BLaER1 treated with 17β-estradiol and CSF1 and Interleukin-3, amounts not matched to agents 10 nM and 100 nM (cell line): Measurements from ENCODE around the gene CENATAC.
"Not testable (repeated sequence)": the region's sequence is repeated elsewhere in the genome, so short reads cannot be mapped to it uniquely, and the experiment has no call there.

Experiments
- H3K27ac ChIP-seq, 11 experiments: shearing (Covaris generic); formaldehyde crosslinking; 2 replicates each; pipeline ENCODE4 v1.8.1; 2022
- H3K27me3 ChIP-seq, 11 experiments: shearing (Covaris generic); formaldehyde crosslinking; 2 replicates each; pipeline ENCODE4 v1.8.1; 2022
- H3K36me3 ChIP-seq, 11 experiments: shearing (Covaris generic); formaldehyde crosslinking; 2 replicates each; pipeline ENCODE4 v1.8.1; 2022
- H3K4me1 ChIP-seq, 10 experiments: shearing (Covaris generic); formaldehyde crosslinking; 2 replicates each; pipeline ENCODE4 v1.8.1; 2022
- H3K4me2 ChIP-seq, 11 experiments: shearing (Covaris generic); formaldehyde crosslinking; 2 replicates each; pipeline ENCODE4 v1.8.1; 2022
- H3K4me3 ChIP-seq, 10 experiments: shearing (Covaris generic); formaldehyde crosslinking; 2 replicates each; pipeline ENCODE4 v1.8.1; 2022
- H3K9ac ChIP-seq, 11 experiments: shearing (Covaris generic); formaldehyde crosslinking; 2 replicates each; pipeline ENCODE4 v1.8.1; 2022
- H3K9me3 ChIP-seq, 11 experiments: shearing (Covaris generic); formaldehyde crosslinking; replicated peaks in 1 of 11; 2 replicates each; pipeline ENCODE4 v1.8.1; 2022
- H4K20me1 ChIP-seq, 11 experiments: shearing (Covaris generic); formaldehyde crosslinking; 2 replicates each; pipeline ENCODE4 v1.8.1; 2022
- Cebpa-rat ChIP-seq, 11 experiments: shearing (Covaris generic); IDR thresholded peaks; 2 replicates each; pipeline ENCODE4 v1.8.1; 2022

The CENATAC gene

DNA sequence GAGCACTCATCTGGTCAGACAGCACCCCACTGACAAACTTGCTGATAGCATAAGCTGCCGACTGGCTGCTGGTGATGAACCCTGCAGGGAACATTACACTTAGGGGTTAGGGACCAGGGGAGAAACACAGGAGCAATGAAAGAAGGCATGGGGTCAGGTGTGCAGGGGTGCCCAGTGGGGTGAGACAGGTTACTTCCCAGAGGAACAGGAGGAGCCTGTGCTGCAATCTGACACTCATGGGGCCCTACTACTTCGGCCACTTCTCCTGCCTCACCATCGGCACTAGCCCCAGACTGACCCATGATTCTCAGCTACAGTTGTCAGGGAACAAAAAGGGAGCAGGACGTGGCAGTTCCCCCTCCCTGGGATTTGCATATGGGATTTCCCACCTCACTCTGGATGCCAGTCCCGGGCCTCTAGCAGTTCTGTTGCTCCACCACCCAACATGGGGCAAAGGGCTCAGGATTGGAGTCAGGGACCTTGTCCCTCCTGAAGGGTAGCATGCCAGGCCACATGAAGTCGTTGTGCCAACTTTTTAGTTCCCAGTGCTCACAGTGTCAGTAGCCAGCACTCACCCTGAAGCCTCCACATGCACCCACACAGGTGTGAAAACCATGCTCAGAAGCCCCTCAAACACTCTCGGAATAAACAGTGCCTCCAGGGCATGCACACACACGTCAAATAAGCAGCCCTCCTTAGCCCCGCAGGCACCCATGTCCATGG is 30.6 kb downstream of the CENATAC start:
- Histone ChIP-seq H3K27ac (peak overlapping the region in 4 of 11 experiments; percentile 13 to 60 (median 39); a peak in 4 of 22 replicates), H3K4me2 (peak overlapping the region; percentile 87 to 99 (median 96); a peak in 20 of 22 replicates), H3K9ac (peak overlapping the region in 6 of 11 experiments; percentile 75 to 82 (median 80); a peak in 10 of 22 replicates), H3K9me3 (no peaks in the 10 kb centered on the region), H3K27me3 (no peaks in the 10 kb centered on the region), H4K20me1 (peaks cover 0 to 34% (median 9%) of the 10 kb centered on the region in 11 experiments; a peak in 10 of 22 replicates), H3K4me1 (peaks cover 26 to 50% (median 36%) of the 10 kb centered on the region in 10 experiments), H3K4me3 (peak overlapping the region in 3 of 10 experiments; percentile 77 to 84 (median 80); a peak in 3 of 20 replicates), H3K36me3 (peaks cover 33 to 56% (median 46%) of the 10 kb centered on the region in 11 experiments)
- TF ChIP-seq Cebpa-rat (IDR thresholded peaks at IDR 0.05): no peak

DNA sequence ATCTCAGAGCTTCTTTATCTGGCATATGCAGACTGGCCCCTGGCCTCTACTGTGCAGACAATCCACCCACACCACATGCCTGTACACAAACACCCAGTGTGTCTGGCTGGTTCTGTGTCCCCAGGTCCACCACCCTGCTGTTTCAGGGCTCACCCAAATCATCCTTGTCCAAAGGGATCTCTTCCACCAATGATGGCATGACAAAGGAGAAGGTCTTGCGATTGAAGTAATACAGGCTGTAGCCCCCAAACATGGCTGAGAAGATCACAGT is 31.1 kb downstream of the CENATAC start:
- TF ChIP-seq Cebpa-rat (IDR thresholded peaks at IDR 0.05): no peak
- Histone ChIP-seq H4K20me1 (peaks cover 0 to 34% (median 7%) of the 10 kb centered on the region in 11 experiments; a peak in 10 of 22 replicates), H3K4me1 (peaks cover 26 to 45% (median 39%) of the 10 kb centered on the region in 10 experiments), H3K27ac (peak overlapping the region in 4 of 11 experiments; percentile 13 to 60 (median 39); a peak in 4 of 22 replicates), H3K36me3 (peaks cover 28 to 51% (median 41%) of the 10 kb centered on the region in 11 experiments), H3K27me3 (no peaks in the 10 kb centered on the region), H3K9me3 (no peaks in the 10 kb centered on the region), H3K4me3 (peak overlapping the region in 3 of 10 experiments; percentile 77 to 84 (median 80); a peak in 5 of 20 replicates), H3K4me2 (peak overlapping the region; percentile 87 to 99 (median 96); a peak in 21 of 22 replicates), H3K9ac (peak overlapping the region; percentile 69 to 82 (median 80); a peak in 17 of 22 replicates)

DNA sequence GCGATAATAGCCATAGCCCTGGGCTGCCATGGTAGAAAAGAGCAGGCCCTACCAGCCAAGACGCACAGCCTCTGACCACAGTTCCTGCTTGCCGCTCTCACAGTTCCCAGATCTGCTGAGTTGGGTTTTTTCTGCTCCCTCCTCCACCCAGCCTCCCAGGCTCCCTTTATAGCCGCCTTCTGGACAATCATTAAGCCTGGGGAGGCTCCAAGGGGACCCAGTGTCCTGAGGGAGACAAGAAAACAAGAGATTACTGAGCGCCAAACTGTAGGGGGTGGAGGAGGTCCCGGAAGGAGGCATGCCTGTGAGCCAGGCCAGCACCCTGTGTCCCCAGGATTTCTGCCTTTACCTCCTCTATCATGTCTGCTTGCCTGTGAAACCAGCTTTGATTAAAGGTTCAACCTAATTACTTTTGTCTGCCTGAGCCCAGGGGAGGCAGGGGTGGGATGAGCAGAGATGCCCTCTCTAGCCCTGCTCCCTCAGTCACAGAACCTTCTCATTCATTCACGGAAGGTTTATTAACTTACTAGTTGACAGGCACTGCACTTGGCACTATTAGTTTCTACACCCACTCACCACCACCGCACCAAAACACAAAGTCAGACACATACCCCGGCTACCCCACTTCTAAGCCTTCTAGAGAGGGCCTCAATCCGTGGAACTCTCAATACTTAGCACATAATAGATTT is 31.5 kb downstream of the CENATAC start:
- Histone ChIP-seq H3K36me3 (peaks cover 23 to 46% (median 36%) of the 10 kb centered on the region in 11 experiments), H3K27me3 (no peaks in the 10 kb centered on the region), H3K9ac (peak overlapping the region; percentile 69 to 82 (median 80); a peak in 21 of 22 replicates), H3K4me2 (peak overlapping the region; percentile 87 to 99 (median 96)), H3K27ac (peak overlapping the region in 10 of 11 experiments; percentile 13 to 73 (median 56); a peak in 11 of 22 replicates), H3K9me3 (no peaks in the 10 kb centered on the region), H3K4me3 (peak overlapping the region; percentile 67 to 87 (median 79)), H4K20me1 (peaks cover 0 to 31% (median 3%) of the 10 kb centered on the region in 11 experiments; a peak in 7 of 22 replicates), H3K4me1 (peaks cover 22 to 42% (median 37%) of the 10 kb centered on the region in 10 experiments)
- TF ChIP-seq Cebpa-rat (IDR thresholded peaks at IDR 0.05): no peak

DNA sequence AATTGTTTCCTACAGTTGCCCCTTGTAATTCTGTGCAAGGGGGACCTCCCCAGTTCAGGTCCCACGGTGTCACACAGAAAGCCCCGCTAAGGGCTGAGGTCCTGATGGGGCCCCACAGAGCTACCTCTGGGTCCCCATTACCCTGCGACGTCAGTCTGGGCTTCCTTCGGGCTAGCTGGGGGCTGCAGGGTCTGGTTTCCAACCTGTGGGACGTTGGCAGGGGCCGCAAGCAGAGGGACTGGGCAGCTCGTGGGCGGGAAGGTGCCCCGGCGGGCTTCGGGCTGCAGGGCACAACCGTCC is 32.0 kb downstream of the CENATAC start:
- peaks cover 19 to 41% (median 32%) of the 10 kb centered on the region in 11 experiments for H3K36me3 ChIP-seq
- peak overlapping the region; percentile 69 to 82 (median 80) for H3K9ac ChIP-seq
- H3K4me1 ChIP-seq: peaks cover 18 to 39% (median 34%) of the 10 kb centered on the region in 10 experiments
- H3K27me3 ChIP-seq: no peaks in the 10 kb centered on the region
- peak overlapping the region; percentile 87 to 99 (median 96) for H3K4me2 ChIP-seq
- TF ChIP-seq Cebpa-rat (IDR thresholded peaks at IDR 0.05): no peak
- no peaks in the 10 kb centered on the region for H3K9me3 ChIP-seq
- H3K4me3 ChIP-seq: peak overlapping the region; percentile 67 to 87 (median 79)
- peak overlapping the region; percentile 21 to 73 (median 59); a peak in 20 of 22 replicates for H3K27ac ChIP-seq
- H4K20me1 ChIP-seq: peaks cover 0 to 26% (median 0%) of the 10 kb centered on the region in 11 experiments; a peak in 3 of 22 replicates

DNA sequence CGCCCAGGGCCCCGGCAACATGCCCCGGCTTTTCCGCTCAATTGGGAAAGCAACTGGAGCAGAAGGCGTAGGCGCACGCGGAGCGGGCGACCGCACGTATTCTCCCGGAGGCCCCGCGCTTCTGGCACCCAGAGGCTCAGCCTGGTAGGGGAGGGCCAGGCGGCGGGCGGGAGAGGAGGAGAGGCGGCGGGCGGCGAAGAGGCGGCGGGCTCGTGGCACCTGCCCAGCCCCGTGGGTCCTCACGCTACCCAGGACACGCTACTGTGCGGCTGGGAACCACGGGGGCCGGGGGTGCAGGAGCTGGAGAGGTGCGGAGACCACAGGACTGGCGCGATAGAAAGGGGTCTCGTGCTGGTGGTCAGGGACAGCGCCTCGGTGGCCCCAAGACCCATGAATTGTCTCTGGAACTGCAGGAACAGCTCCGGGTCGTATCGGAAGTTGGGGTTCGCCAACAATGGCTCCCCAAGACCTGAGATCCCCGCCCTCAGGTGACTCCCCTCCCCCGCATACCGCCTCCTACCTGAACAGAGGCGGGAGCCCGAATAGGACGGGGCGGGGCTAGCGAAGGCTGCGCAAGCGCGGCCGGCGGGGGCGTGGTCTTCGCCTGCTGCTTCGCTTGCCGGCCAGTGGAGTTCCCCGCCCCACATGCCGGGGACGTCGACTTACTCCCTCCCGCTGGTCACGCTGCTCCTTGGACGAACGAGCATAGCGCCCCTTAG is 32.5 kb downstream of the CENATAC start, which contains the start of gene SLC37A4:
Gene SLC37A4, minus strand, starts transcription at position 549 of the 719 bp plus-strand sequence.
- Histone ChIP-seq H3K27ac (peak within 1 kb of the TSS; percentile 21 to 73 (median 59); a peak in 20 of 22 replicates), H3K27me3 (no peaks in the 10 kb centered on the region), H3K9me3 (no peaks in the 10 kb centered on the region), H4K20me1 (peaks cover 0 to 21% (median 0%) of the 10 kb centered on the region in 11 experiments; a peak in 3 of 22 replicates), H3K9ac (peak within 1 kb of the TSS; percentile 69 to 82 (median 80)), H3K36me3 (peaks cover 13 to 36% (median 26%) of the 10 kb centered on the region in 11 experiments), H3K4me1 (peaks cover 18 to 39% (median 34%) of the 10 kb centered on the region in 10 experiments), H3K4me2 (peak within 1 kb of the TSS; percentile 87 to 99 (median 96)), H3K4me3 (peak within 1 kb of the TSS; percentile 67 to 87 (median 79))
- TF ChIP-seq Cebpa-rat (IDR thresholded peaks at IDR 0.05): no peak

DNA sequence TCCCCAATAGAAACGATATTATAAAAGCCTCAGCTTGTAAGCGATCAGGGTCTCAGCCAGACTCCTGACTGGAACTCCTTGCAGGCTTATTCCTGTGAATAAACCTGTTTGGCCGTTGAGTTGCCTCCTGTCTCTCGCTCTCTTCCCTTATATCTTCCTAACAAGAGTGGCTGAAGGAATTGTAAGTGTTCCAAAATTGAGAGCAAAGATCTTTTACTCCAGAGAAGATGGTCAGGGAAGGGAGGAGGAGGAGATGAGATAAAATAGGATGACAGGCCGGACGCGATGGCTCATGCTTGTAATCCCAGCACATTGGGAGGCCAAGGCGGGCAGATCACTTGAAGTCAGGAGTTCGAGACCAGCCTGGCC is 34.0 kb downstream of the CENATAC start:
- TF ChIP-seq Cebpa-rat (IDR thresholded peaks at IDR 0.05): no peak
- no peak overlapping the region for H3K4me3 ChIP-seq
- H3K27me3 ChIP-seq: no peaks in the 10 kb centered on the region
- H3K36me3 ChIP-seq: peaks cover 8 to 22% (median 15%) of the 10 kb centered on the region in 11 experiments; a peak in 18 of 22 replicates
- no peak overlapping the region for H3K9ac ChIP-seq
- peaks cover 0 to 13% (median 0%) of the 10 kb centered on the region in 11 experiments; a peak in 2 of 22 replicates for H4K20me1 ChIP-seq
- peaks cover 18 to 39% (median 33%) of the 10 kb centered on the region in 10 experiments for H3K4me1 ChIP-seq
- H3K9me3 ChIP-seq: no peaks in the 10 kb centered on the region
- H3K4me2 ChIP-seq: no peak overlapping the region
- H3K27ac ChIP-seq: no peak overlapping the region

DNA sequence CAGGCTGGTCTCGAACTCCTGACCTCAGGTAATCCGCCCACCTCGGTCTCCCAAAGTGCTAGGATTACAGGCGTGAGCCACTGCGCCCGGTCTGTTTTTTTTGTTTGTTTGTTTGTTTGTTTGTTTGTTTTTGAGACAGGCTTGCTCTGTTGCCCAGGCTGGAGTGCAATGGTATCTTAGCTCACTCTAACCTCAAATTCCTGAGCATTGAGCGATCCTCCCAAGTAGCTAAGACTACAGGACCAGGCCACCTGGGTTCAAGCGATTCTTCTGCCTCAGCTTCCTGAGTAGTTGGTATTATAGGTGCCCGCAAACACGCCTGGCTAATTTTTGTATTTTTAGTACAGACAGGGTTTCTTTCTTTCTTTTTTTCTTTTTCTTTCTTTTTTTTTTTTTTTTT is 35.5 kb downstream of the CENATAC start:
- not testable (repeated sequence) for H3K36me3 ChIP-seq, H3K27ac ChIP-seq, H3K27me3 ChIP-seq, H4K20me1 ChIP-seq, H3K9ac ChIP-seq, H3K4me3 ChIP-seq, H3K9me3 ChIP-seq
- Histone ChIP-seq H3K4me1 (peaks cover 17 to 37% (median 26%) of the 10 kb centered on the region in 10 experiments), H3K4me2 (peak overlapping the region in 4 of 11 experiments; percentile 16 to 43 (median 36); a peak in 7 of 22 replicates)

DNA sequence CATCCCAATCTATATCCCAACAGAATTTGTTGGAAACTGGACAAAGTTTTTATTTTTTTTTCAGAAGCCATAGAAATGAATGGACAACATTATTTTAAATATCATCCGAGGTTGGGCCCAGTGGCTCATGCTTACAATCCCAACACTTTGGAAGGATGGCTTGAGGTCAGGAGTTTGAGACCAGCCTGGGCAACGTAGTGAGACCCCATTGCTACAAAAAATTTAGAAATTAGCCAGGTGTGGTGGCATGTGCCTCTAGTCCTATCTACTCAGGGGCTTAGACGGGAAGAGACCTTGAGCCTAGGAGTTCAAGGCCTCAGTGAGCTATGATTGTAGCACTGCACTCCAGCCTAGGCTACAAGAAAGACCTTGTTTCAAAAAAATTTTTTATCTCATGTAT is 36.9 kb downstream of the CENATAC start:
- Histone ChIP-seq H3K4me3 (no peak overlapping the region), H3K4me1 (peaks cover 3 to 32% (median 21%) of the 10 kb centered on the region in 10 experiments), H3K9ac (no peak overlapping the region), H3K36me3 (no peaks in the 10 kb centered on the region), H3K27me3 (no peaks in the 10 kb centered on the region), H3K9me3 (no peaks in the 10 kb centered on the region), H3K27ac (no peak overlapping the region), H4K20me1 (no peaks in the 10 kb centered on the region; a peak in 1 of 22 replicates), H3K4me2 (no peak overlapping the region)
- no peak for TF ChIP-seq Cebpa-rat (IDR thresholded peaks at IDR 0.05)
